GM21423 (cell line): ENCODE measurements around the gene MSANTD7.
"Not testable (repeated sequence)": the region's sequence is repeated elsewhere in the genome, so short reads cannot be mapped to it uniquely, and the experiment has no call there.

Experiments
- ATAC-seq: cut with Tn5 transposase; IDR thresholded peaks from one replicate; pipeline ENCODE4 v1.9.1; 2021; ENCODE audit warnings: mild to moderate bottlenecking, moderate library complexity; ENCODE audit not compliant: unreplicated experiment

Gene MSANTD7, protein sequence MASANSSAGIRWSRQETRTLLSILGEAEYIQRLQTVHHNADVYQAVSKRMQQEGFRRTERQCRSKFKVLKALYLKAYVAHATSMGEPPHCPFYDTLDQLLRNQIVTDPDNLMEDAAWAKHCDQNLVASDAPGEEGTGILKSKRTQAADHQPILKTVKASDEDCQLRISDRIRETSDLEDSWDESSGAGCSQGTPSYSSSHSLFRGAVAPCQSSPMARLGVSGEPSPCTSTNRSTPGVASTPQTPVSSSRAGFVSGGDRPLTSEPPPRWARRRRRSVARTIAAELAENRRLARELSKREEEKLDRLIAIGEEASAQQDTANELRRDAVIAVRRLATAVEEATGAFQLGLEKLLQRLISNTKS

DNA sequence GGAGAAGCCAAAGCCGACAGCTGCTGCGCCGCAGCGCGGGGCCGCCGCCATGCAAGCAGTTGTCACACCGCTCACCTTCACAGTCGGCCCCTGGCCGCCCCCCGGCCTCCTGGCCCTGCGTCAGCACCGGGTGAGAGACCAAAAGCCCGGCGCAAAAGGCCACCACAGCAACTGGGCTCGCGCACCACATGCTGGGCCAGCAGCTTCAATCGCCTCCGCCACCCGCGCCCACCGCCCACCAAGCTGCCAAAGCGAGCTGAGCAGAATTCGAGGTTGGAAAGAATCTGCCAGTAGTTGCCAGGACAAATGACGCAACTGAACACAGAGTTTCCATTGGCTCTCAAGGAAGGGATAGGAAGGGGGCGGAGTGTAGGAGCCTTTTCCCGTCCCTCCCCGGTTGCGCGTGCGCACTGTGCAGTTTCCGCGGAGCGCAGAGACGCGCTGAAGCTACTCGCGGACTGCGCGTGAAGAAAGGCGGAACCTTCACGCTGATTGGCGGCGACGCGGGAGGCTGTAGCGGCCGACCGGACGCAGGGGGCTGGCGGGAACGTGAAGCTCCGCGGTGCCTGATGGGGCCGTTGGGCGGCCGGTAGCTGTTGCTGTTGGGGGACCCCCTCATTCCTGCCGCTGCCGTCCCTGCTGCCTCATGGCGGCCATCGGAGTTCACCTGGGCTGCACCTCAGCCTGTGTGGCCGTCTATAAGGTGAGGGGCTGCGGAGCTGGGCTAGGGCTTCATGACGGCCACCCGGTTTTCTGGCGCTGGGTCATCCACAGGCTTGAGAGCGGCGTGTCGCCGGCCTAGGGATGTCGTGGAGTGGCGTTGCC is at the start of gene MSANTD7, which contains the start of the genes CDNF and HSPA14:
TSS of gene MSANTD7 (plus strand) at position 550 of the 825 bp plus-strand sequence. CDS start 3,979 bp downstream, outside the sequence.
TSS of gene CDNF (minus strand) at position 281 of the 825 bp plus-strand sequence. CDS start at position 190, 91 bp downstream.
TSS of gene HSPA14 (plus strand) at position 550 of the 825 bp plus-strand sequence. CDS start at position 647, 97 bp downstream.
- ATAC-seq, result peak; percentile 93

DNA sequence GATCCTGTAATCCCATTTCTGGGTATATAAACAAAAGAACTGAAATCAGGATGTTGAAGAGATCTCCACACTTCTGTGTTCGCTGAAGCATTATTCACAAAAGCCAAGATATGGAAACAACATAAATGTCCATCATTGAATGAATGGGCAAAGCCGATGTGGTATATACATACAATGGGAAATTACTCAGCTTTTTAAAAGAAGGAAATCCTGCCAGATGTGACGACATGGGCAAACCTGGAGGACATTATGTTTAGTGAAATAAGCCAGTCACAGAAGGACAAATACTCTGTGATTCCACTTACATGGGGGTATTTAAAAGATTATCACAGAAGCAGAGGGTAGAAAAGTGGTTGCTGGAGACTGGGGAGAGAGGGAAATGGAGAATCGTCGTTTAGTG is 39.5 kb upstream of the MSANTD7 start:
- no peak for ATAC-seq

DNA sequence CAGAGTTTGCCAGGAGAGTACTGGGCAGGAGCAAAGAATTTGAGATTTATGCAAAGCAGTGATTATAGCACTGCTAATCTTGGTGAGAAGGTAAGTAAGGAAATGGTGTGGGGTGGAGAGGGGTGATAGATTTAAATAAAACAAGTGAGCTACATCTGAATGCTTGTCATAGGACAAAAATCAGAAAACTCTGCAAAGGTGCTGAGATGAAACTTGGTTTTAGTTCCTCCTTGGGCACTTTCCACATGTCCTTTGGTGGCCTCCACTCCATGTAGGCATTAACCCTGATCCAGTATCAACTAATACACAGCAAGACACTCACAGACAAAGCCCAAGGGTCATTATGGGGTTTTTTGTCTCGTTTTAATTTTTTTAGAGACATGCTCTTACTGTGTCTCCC is 37.7 kb upstream of the MSANTD7 start:
- ATAC-seq, result no peak

DNA sequence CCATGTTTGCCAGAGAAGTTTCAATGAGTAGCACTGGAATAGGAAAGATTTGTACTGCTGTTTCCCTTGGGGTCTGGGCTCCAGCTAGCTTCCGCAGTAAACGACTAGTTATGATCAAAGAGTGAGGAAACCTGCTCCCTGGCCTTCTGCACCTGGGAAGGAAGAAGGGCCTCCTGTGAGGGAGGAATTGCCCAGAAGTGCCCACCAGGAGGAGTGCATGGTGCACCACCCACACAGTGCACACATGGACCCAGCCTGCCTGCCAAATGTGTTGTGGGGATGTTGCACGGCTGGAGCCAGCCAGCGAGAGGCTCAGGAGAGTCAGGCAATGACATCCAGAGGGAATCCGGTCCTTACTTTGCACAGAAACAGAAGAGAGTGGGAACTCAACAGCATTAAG is 36.4 kb upstream of the MSANTD7 start:
- no peak for ATAC-seq

DNA sequence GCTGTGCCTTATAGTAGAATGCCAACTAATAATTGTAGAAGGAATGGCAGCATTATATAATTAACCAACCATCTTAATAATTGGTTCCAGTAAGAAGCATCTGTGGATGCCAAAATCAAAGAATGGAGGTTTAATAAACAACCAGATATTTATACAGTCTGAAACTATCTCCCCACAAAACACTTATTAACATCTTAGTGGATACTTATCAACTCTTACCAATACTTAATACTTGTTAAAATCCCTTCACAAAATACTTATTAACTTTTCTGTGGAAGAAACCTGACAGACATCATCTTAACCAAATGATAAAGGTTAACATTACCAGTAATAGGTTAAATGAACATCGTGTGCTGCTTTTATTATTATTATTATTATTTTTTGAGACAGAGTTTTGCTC is 34.3 kb upstream of the MSANTD7 start:
- no peak for ATAC-seq

DNA sequence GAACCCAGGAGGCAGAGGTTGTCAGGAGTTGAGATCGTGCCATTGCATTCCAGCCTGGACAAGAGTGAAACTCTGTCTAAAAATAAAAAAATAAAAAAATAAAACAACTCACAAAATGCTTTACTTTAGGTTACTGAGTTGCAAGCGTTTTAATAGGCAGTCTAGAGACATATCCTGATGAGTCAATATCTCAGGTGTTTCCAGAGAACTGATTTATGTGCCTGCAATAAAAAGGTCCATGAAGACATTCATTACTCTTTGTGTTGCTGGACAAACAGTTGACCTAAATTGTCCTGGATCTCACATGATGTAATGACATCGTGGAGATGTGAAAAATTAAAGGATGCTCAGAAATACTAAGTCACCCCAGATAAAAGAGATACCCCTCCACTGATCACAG is 31.8 kb upstream of the MSANTD7 start:
- no peak for ATAC-seq

DNA sequence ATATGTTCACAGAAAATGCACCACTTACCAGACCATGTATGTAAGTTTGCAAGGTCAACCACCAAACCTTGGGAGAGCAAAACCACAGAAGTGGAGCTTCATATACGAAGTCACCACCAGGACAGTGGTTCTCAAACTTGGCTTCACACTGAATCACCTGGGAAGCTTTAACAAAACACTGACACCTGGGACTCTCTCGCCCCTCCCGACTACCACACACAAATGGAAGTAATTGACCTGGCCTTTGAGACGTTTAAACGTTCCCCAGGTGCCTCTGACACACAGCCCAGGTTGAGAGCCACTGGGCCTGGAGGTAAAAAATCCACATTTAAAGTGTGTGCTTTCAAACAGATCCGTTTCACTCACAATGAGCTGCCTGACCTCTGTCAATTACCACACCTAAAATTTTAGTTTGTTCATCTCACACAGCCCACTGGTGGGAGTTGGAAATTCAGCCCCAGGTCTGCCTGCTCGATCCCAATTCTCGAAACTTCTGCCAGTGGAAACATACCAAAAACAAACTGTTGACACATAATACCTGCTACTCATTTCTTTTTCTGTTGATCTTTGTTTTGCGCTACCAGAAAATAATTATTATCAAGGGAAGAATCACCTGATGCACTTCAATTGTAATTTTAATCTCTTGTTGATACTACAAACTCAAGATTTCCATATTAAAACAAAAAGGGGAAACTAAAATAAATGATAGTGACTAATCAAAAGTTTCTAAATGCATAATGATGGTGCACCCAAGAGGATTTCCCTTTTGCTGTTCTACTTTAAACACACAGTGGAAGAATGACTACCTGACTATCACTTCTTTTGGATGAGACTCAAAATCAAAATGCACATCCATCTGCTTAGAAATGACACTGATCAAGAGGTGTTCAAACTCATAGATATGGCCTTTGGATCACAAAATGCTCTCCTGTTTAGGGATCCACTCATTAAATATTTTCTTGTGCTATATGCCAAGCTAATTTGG is 26.8 kb upstream of the MSANTD7 start:
- ATAC-seq, result no peak

DNA sequence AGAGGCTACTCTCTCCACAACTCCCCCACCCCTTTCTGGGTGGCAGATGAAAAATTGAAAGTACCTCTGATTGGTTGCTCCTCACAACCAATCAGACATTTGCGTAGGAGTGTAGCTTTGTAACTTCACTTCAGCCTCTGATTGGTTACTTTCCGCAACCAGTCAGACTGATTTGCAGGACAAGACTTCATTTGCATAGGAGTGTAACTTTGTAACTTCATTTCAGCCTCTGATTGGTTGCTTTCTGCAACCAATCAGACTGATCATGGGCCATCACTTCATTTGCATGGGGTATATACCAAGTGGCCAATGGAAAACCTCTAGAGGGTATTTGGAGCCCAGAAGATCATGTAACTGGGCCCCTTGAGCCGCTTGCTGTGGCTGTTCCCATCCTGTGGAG is 25.8 kb upstream of the MSANTD7 start:
- no peak for ATAC-seq

DNA sequence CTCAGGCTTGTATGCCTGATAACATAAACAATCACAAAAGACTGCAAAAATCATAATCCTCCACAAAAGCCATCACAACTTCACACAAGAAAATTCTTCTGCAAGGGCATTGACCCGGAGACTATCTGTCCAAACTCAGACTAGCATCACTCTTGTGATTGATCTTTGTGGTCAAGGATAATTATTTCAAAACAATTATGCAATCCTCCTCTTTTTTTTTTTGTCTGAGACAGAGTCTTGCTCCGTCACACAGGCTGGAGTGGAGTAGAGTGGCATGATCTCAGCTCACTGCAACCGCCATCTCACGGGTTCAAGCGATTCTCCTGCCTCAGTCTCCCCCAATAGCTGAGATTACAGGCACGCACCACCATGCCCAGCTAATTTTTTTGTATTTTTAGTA is 22.4 kb upstream of the MSANTD7 start:
- ATAC-seq, result no peak

DNA sequence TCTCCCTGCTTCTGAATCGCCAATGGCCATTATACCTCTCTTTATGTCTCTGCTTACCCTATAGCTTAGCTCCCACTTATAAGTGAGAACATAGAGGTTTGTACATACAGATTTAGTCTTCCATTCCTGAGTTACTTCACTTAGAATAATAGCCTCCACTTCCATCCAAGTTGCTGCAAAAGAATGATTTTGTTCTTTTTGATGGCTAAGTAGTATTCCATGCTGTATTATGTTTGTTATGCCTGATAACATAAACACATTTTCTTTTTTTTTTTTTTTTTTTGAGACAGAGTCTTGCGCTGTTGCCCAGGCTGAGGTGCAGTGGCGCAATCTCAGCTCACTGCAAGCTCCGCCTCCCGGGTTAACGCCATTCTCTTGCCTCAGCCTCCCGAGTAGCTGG is 21.4 kb upstream of the MSANTD7 start:
- ATAC-seq, result not testable (repeated sequence)

DNA sequence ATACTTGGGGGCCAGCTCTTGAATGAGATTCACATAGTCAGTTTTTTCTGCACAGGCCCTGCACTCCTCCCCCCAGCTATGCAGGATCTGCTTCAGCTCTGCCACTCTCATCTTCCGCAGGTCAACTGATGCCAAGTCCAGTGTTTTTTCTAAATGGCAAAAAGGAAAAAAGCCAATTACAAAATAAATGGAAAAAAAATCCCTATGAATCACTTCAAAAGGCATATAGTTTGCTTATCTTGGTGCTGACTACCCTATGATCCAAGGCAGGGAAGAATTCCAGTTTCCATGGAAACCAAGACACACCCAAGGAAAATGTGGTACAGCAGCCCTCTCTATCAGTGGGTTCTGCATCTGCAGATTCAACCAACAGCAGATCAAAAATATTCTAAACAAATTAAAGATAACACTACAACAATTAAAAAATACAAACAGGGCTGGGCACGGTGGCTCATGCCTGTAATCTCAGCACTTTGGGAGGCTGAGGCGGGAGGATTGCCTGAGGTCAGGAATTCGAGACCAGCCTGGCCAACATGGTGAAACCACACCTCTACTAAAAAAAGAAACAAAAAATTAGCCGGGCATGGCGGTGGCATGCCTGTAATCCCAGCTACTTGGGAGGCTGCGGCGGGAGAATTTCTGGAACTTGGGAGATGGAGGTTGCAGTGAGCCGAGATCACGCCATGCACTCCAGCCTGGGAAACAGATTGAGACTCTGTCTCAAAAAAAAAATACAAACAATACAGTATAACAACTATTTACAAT is 17.9 kb upstream of the MSANTD7 start:
- no peak for ATAC-seq

DNA sequence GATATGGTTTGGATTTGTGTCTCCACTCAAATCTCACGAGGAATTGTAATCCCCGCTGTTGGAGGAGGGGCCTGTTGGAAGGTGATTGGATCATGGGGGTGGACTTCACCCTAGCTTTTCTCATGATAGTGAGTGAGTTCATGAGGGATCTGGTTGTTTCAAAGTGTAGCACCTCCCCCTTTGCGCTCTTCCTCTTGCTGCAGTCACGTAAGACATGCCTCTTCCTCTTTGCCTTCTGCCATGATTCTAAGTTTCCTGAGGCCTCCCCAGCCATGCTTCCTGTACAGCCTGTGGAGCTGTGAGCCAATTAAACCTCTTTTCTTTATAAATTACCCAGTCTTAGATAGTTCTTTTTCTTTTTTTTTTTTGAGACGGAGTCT is 17.3 kb upstream of the MSANTD7 start:
- ATAC-seq, result no peak

DNA sequence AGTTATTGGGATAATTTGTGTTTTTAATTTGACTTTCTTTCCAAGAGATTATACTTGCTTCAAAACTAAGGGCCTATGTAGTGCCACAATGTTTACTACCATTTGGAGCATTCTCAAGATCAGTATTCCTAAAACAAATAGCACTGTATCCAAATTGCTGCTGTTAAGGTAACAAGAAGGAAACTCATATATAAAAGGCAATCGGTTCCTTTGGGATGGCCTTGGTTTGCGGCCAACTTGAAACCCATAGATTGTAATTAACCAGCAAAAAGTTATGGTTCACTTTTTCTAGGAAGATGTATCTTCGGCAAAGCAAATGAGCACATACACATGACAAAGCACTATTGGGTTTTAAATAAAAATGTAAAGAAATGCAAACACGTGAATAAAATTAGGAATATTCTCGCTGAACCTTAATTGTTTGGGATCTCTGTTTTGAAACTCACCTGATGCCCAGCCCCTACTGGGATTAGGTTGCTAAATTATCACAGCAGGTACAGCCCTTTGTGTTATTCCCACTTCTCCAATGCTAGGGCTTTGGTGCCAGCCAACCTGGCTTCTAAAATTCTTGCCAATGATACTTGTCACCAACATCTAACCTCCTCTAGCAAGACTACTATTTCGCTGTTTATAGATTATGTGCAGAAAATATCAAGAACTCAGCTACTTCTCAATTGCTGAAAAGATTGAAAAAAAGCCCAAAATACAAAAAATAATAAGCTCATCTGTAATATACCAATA is 16.3 kb upstream of the MSANTD7 start:
- ATAC-seq, result no peak

DNA sequence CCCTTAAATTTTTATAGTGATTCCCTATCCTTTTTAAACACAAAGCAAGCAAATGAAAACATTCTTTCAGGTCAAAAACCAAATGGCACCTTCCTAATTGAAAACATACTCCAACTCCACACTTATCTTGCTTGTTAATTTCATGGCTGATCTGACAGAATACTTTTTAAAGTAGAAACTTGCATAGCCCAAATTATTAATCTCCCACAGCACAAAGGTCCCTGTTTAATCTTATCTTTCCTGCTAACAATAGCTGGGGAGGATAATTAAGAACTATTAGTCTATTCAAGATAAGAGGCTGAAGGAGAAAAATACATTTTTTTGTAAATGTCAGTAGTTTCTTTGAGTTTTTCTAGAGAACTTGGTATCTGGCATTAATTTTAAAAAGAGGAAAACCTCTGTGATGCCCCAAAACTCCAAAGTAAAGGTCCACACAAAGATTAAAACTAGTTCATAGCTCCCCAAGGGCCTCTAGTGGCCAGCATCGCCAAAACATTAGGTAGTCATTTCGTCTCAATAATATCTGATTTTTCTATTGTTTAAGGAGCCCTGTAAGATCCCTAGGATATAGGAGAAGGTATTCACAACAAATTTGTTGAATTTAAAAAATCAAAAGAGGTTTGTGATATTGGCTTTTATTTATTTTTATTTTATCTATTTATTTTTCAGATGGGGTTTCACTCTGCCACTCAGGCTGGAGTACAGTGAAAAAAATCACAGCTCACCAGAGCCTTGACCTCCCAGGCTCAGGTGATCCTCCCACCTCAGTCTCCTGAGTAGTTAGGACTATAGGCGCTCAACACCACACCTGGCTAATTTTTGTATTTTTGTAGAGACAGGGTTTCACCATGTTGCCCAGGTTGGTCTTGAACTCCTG is 15.0 kb upstream of the MSANTD7 start:
- no peak for ATAC-seq

DNA sequence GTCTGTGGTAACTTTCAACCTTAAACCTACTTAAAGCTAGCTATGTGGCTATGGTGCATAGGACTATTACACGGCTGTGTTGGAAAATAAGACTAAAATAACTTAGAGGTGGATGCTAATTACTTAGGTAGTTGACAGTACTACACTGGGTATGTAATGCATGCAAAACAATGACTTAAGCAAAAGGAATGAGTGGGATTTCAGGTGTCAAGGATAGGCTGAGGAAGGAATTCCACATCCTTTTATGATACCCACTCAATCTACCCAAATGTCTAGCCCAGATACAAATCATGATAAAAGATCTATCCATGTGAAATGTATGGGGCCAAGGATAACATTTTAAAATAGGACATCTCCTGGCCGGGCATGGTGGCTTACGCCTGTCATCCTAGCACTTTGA is 14.1 kb upstream of the MSANTD7 start:
- ATAC-seq, result no peak

DNA sequence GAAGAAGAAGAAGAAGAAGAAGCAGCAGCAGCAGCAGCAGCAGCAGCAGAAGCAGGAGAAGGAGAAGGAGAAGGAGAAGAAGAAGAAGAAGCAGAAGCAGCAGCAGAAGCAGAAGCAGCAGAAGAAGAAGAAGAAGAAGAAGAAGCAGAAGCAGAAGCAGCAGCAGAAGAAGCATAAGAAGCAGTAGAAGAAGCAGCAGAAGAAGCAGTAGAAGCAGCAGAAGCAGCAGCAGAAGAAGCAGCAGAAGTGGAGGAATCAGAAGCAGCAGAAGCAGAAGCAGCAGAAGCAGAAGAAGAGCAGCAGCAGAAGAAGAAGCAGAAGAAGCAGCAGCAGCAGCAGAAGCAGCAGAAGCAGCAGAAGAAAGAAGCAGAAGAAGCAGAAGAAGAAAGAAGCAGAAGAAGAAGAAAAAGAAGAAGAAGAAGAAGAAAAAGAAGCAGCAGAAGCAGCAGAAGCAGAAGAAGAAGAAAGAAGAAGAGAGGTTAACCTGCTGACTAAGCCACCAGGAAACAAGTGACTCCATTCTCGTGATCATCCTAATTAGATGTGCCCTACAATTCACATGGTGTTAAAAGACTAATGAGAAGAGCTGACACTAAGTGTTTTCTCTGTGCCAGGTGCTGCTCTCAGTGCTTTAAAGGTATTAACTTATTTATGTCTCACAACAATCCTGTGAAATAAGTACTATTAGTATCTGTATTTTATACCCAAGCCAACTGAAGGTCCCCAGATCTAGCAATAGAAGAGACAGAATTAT is 11.9 kb upstream of the MSANTD7 start:
- no peak for ATAC-seq

DNA sequence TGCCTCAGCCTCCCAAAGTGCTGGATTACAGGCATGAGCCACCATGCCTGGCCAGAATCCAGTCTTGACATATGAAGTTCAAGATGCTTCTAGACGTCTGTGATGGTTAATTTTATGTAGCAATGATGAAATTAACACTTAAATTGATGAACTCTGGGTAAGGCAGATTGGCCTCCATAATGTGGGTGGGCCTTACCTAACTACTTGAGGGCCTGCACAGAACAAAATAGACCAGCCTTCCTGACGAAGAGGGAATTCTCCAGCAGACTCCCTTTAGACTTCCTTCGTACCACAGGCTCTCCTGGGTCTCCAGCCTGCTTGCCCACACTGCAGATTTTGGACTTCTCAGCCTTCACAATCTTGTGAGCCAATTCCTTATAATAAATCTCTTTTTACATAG is 5.0 kb upstream of the MSANTD7 start:
- ATAC-seq, result no peak

DNA sequence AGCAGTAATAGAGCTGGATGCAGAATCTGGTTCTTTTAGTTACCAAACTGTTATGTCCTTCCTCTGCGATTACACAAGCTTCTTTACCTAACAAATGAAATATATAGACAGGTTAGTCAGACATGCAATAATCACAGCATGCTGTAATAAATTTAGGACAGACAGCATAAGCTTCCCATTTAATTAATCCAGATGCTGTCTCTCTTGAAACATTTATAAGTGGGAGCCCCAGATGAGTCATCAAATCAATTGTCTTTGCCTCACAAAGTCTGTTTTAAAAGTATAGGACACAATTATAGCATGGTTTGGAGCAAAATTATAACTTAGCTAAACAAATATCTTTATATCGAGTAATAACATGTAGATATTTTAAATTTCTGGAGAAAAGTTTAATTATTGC is 1.9 kb upstream of the MSANTD7 start:
- ATAC-seq, result no peak
